ENCODE measurements around the gene KRT76.

The KRT76 gene

DNA sequence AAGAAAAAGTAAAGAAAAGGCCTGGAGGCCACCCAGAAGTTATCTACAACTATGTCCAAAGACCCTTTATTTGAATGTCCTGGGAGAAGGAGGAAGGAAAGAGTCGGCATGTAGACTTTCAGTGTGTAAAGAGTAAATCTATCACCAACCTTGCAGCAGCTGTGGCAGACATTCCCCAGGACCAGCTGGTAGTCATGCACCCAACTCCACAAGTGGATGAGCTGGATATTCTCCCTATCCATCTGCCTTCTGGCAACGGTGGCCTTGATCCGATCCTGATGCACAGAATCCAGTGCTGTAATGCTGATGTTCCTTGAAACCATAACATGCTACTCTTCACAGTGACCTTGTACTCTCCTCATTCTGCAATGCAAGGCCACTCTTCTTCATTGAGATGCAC lies 27.3 kb downstream of the KRT76 start:
- H3K4me1 ChIP-seq (ENCODE audit: control insufficient read depth, insufficient read depth, low read length), result no peaks in the 10 kb centered on the region
- peaks cover 39% of the 10 kb centered on the region for H3K27me3 ChIP-seq (ENCODE audit: control insufficient read depth, insufficient read depth, low read length)
- H3K4me3 ChIP-seq (ENCODE audit: low read length), result no peak overlapping the region
- no peak overlapping the region for H3K4me2 ChIP-seq (ENCODE audit: low read length)
- H3K9ac ChIP-seq (ENCODE audit: low read depth, low read length), result no peak overlapping the region
- no peaks in the 10 kb centered on the region for H3K9me3 ChIP-seq (replicated peaks; ENCODE audit: low read length)
- no peaks in the 10 kb centered on the region for H3K36me3 ChIP-seq (ENCODE audit: insufficient read depth, low read length)

GRCh38 chr12:52748578-52748977 lies 28.6 kb downstream of the KRT76 start:
- Histone ChIP-seq H3K27me3 (ENCODE audit: control insufficient read depth, insufficient read depth, low read length) (peaks cover 37% of the 10 kb centered on the region), H3K4me2 (ENCODE audit: low read length) (no peak overlapping the region), H3K9me3 (replicated peaks; ENCODE audit: low read length) (no peaks in the 10 kb centered on the region), H3K9ac (ENCODE audit: low read depth, low read length) (no peak overlapping the region), H3K4me1 (ENCODE audit: control insufficient read depth, insufficient read depth, low read length) (no peaks in the 10 kb centered on the region), H3K4me3 (ENCODE audit: low read length) (no peak overlapping the region), H3K36me3 (ENCODE audit: insufficient read depth, low read length) (no peaks in the 10 kb centered on the region)

GRCh38 chr12:52745554-52745953 lies 31.6 kb downstream of the KRT76 start:
- Histone ChIP-seq H3K27me3 (ENCODE audit: control insufficient read depth, insufficient read depth, low read length) (peaks cover 30% of the 10 kb centered on the region), H3K9ac (ENCODE audit: low read depth, low read length) (no peak overlapping the region), H3K4me1 (ENCODE audit: control insufficient read depth, insufficient read depth, low read length) (no peaks in the 10 kb centered on the region), H3K4me2 (ENCODE audit: low read length) (no peak overlapping the region), H3K4me3 (ENCODE audit: low read length) (no peak overlapping the region), H3K36me3 (ENCODE audit: insufficient read depth, low read length) (no peaks in the 10 kb centered on the region), H3K9me3 (replicated peaks; ENCODE audit: low read length) (no peaks in the 10 kb centered on the region)

GRCh38 chr12:52744493-52745156 lies 32.5 kb downstream of the KRT76 start:
- Histone ChIP-seq H3K27me3 (ENCODE audit: control insufficient read depth, insufficient read depth, low read length) (peaks cover 21% of the 10 kb centered on the region), H3K4me1 (ENCODE audit: control insufficient read depth, insufficient read depth, low read length) (no peaks in the 10 kb centered on the region), H3K36me3 (ENCODE audit: insufficient read depth, low read length) (no peaks in the 10 kb centered on the region), H3K9ac (ENCODE audit: low read depth, low read length) (no peak overlapping the region), H3K9me3 (replicated peaks; ENCODE audit: low read length) (no peaks in the 10 kb centered on the region), H3K4me2 (ENCODE audit: low read length) (no peak overlapping the region), H3K4me3 (ENCODE audit: low read length) (no peak overlapping the region)

DNA sequence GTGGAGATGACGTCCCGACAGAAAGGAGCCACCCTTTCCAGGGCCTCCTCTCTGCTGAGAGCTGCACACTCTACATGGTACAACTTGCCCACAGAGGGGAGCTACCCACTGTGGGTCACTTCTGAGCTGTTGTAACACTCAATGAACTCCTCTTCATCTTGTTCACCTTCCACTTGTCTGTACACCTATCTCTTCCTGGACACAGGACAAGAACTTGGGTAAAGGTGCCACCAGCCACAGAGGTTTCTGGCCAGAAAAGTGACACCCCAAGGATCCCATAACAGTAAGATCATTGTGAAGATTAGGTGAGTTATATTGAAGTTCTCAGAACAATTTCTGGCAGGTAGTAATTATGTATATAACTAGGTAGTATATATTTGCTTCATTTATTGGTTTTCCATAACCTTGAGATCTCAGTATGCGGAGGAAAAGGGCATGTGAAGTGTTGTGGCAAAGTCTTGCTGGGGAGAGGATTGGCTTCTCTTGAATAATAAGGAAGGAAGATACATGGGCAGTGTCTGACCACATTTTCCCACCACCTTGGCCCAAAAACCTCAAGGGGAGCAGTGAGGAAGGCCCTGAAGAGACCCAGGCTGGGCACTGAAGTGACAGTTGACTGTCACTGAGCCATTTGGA lies 34.2 kb downstream of the KRT76 start:
- no peaks in the 10 kb centered on the region for H3K36me3 ChIP-seq (ENCODE audit: insufficient read depth, low read length)
- H3K4me3 ChIP-seq (ENCODE audit: low read length), result no peak overlapping the region
- H3K9me3 ChIP-seq (replicated peaks; ENCODE audit: low read length), result no peaks in the 10 kb centered on the region
- peaks cover 16% of the 10 kb centered on the region for H3K27me3 ChIP-seq (ENCODE audit: control insufficient read depth, insufficient read depth, low read length)
- H3K4me2 ChIP-seq (ENCODE audit: low read length), result no peak overlapping the region
- H3K9ac ChIP-seq (ENCODE audit: low read depth, low read length), result no peak overlapping the region
- H3K4me1 ChIP-seq (ENCODE audit: control insufficient read depth, insufficient read depth, low read length), result no peaks in the 10 kb centered on the region

DNA sequence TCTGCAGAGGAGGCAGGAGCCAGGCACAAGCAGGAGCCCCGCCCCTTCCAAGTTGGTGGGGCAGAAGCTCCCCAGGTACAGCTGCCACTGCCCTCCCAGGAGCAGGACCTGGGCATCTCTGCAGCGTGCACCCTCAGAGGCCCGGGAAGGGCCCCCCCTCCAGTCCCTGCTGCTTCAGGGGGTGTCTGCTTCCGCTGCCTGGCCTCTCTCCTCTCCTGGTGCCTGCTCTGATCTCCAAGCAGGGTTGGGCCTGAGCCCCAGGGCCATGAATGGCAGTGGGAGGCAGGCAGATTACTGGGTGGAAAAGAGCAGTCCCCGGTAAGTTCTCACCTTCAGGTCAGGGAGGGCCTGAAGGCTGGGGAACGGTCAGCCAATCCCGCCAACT lies 35.0 kb downstream of the KRT76 start:
- Histone ChIP-seq H3K4me3 (ENCODE audit: low read length) (no peak overlapping the region), H3K4me2 (ENCODE audit: low read length) (no peak overlapping the region), H3K4me1 (ENCODE audit: control insufficient read depth, insufficient read depth, low read length) (no peaks in the 10 kb centered on the region), H3K9me3 (replicated peaks; ENCODE audit: low read length) (no peaks in the 10 kb centered on the region), H3K9ac (ENCODE audit: low read depth, low read length) (no peak overlapping the region), H3K27me3 (ENCODE audit: control insufficient read depth, insufficient read depth, low read length) (peaks cover 16% of the 10 kb centered on the region), H3K36me3 (ENCODE audit: insufficient read depth, low read length) (no peaks in the 10 kb centered on the region)

DNA sequence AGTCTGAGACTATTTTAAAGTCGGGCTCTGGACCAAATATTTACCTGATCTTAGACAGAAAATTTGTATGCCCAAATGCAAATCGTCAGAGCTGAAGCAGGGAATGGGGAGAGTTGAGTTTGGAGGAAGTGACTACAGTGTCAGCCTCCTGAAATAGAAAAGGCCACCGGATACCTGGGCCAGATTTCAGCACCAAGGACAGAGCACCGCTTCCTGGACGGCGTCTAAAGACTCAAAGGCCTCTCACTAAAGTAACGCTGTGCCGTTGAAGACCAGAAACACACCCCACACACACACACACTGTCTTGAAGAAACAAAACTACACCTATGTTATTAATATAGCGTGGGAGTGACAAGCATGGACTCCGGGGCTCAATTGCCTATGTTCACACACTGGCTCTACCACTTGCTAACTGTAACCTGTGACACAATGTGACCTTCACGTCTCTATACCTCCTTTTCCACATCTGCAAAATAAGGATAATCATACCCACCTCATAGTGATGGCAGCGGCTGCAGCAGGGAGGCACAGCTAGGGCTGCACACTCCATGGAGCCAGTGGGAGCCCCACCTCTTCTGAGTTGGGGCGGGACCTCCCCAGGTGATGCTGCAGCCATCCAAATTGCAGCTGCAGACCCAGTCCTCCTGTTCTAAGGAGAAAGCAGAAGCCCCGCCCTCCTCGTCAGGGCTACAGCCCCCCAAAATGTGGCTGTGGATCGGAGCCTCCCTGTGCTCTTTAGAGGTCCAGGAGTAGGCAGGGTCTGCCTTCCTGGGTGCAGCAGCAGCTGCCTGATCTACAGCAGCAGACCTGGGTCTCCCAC lies 35.6 kb downstream of the KRT76 start:
- H3K36me3 ChIP-seq (ENCODE audit: insufficient read depth, low read length), result no peaks in the 10 kb centered on the region
- H3K4me2 ChIP-seq (ENCODE audit: low read length), result no peak overlapping the region
- H3K9me3 ChIP-seq (replicated peaks; ENCODE audit: low read length), result no peaks in the 10 kb centered on the region
- H3K9ac ChIP-seq (ENCODE audit: low read depth, low read length), result no peak overlapping the region
- H3K4me3 ChIP-seq (ENCODE audit: low read length), result no peak overlapping the region
- no peaks in the 10 kb centered on the region for H3K4me1 ChIP-seq (ENCODE audit: control insufficient read depth, insufficient read depth, low read length)
- H3K27me3 ChIP-seq (ENCODE audit: control insufficient read depth, insufficient read depth, low read length), result peaks cover 13% of the 10 kb centered on the region

GRCh38 chr12:52740584-52740983 lies 36.6 kb downstream of the KRT76 start:
- Histone ChIP-seq H3K4me1 (ENCODE audit: control insufficient read depth, insufficient read depth, low read length) (no peaks in the 10 kb centered on the region), H3K4me3 (ENCODE audit: low read length) (no peak overlapping the region), H3K36me3 (ENCODE audit: insufficient read depth, low read length) (no peaks in the 10 kb centered on the region), H3K4me2 (ENCODE audit: low read length) (no peak overlapping the region), H3K9me3 (replicated peaks; ENCODE audit: low read length) (no peaks in the 10 kb centered on the region), H3K9ac (ENCODE audit: low read depth, low read length) (no peak overlapping the region), H3K27me3 (ENCODE audit: control insufficient read depth, insufficient read depth, low read length) (peaks cover 10% of the 10 kb centered on the region)

GRCh38 chr12:52739963-52740362 lies 37.2 kb downstream of the KRT76 start:
- Histone ChIP-seq H3K4me2 (ENCODE audit: low read length) (no peak overlapping the region), H3K4me1 (ENCODE audit: control insufficient read depth, insufficient read depth, low read length) (no peaks in the 10 kb centered on the region), H3K36me3 (ENCODE audit: insufficient read depth, low read length) (no peaks in the 10 kb centered on the region), H3K27me3 (ENCODE audit: control insufficient read depth, insufficient read depth, low read length) (peaks cover 4% of the 10 kb centered on the region), H3K9me3 (replicated peaks; ENCODE audit: low read length) (no peaks in the 10 kb centered on the region), H3K4me3 (ENCODE audit: low read length) (no peak overlapping the region), H3K9ac (ENCODE audit: low read depth, low read length) (no peak overlapping the region)

- peaks cover 5% of the 10 kb centered on the region for H3K27me3 ChIP-seq (ENCODE audit: control insufficient read depth, insufficient read depth, low read length)
- H3K4me2 ChIP-seq (ENCODE audit: low read length), result no peak overlapping the region
Observed at GRCh38 chr12:52735816-52736632, 41.1 kb downstream of the KRT76 start.

DNA sequence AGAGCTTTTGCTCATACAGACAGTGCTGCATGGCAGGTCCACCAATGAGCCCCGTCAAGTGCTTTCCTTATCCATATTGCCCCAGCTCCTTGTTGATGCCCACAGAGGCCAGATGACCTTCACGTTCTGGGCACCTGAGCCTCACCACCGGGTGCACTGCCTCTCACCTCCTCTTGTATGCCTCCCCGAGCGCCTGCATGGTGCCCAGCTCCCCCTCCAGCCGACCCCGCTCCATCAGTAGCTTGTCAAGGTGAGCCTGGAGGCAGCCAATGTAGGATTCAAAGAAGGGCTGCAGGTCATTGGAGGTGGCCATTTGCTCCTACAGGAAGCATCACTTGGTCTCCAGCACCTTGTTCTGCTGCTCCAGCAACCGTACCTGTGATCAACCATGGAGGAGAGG lies 42.0 kb downstream of the KRT76 start:
- Histone ChIP-seq H3K36me3 (ENCODE audit: insufficient read depth, low read length) (no peaks in the 10 kb centered on the region), H3K27me3 (ENCODE audit: control insufficient read depth, insufficient read depth, low read length) (peaks cover 5% of the 10 kb centered on the region), H3K4me1 (ENCODE audit: control insufficient read depth, insufficient read depth, low read length) (no peaks in the 10 kb centered on the region), H3K4me3 (ENCODE audit: low read length) (no peak overlapping the region), H3K4me2 (ENCODE audit: low read length) (no peak overlapping the region), H3K9ac (ENCODE audit: low read depth, low read length) (no peak overlapping the region), H3K9me3 (replicated peaks; ENCODE audit: low read length) (no peaks in the 10 kb centered on the region)

More at GRCh38 chr12:52735816-52736632, 41.1 kb downstream of the KRT76 start:
- no peak overlapping the region for H3K4me3 ChIP-seq (ENCODE audit: low read length)
- no peak overlapping the region for H3K9ac ChIP-seq (ENCODE audit: low read depth, low read length)
- no peaks in the 10 kb centered on the region for H3K4me1 ChIP-seq (ENCODE audit: control insufficient read depth, insufficient read depth, low read length)
- H3K36me3 ChIP-seq (ENCODE audit: insufficient read depth, low read length), result no peaks in the 10 kb centered on the region
- no peaks in the 10 kb centered on the region for H3K9me3 ChIP-seq (replicated peaks; ENCODE audit: low read length)

Measured in skeletal muscle satellite cell (primary cell).